Lung (tissue), 12 donors: ENCODE measurements around the gene TMEM86B. TPM values are rescaled to one million over a fixed set of nuclear protein-coding genes. Genes with fewer than 3 reads are reported as not detected.

Source experiments
- ATAC-seq: fragments of 200-7000 bp; cut with Tn5 transposase; one replicate; pipeline ENCODE4 v1.9.1; 2020; ENCODE audit warnings: moderate number of reproducible peaks; ENCODE audit not compliant: insufficient read depth, low FRiP score
- DNase-seq, 3 donors: peaks; one replicate each; pipeline ENCODE4 v3.0.0-alpha.2; 2013 to 2017
- H3K27ac ChIP-seq, 2 donors: one replicate each; pipeline ENCODE4 v1.5.1; 2013; ENCODE audit warnings: mild to moderate bottlenecking in 2 of 2, moderate library complexity in 2 of 2, control low read depth in 1 of 2, inconsistent platforms in 1 of 2, low read depth in 1 of 2, low read length in 1 of 2
- H3K27me3 ChIP-seq, 3 donors: one replicate each; pipeline ENCODE4 v1.5.1; 2013; ENCODE audit warnings: low read length in 2 of 3; ENCODE audit not compliant: control insufficient read depth in 3 of 3, insufficient read depth in 3 of 3
- H3K36me3 ChIP-seq, 4 donors: one replicate each; pipeline ENCODE4 v1.5.1; 2013; ENCODE audit warnings: low read length in 4 of 4, mild to moderate bottlenecking in 1 of 4, moderate library complexity in 1 of 4; ENCODE audit not compliant: control insufficient read depth in 4 of 4, insufficient read depth in 4 of 4
- H3K4me1 ChIP-seq, 5 donors: one replicate each; pipeline ENCODE4 v1.5.1; 2013; ENCODE audit warnings: low read length in 5 of 5, mild to moderate bottlenecking in 2 of 5, moderate library complexity in 1 of 5; ENCODE audit not compliant: control insufficient read depth in 5 of 5, insufficient read depth in 5 of 5
- H3K4me3 ChIP-seq: one replicate; pipeline ENCODE4 v1.5.1; 2013; ENCODE audit warnings: mild to moderate bottlenecking, control low read depth, moderate library complexity
- H3K9ac ChIP-seq, 2 donors: one replicate each; pipeline ENCODE4 v1.5.1; 2013; ENCODE audit warnings: low read length in 2 of 2, control low read depth in 1 of 2; ENCODE audit not compliant: insufficient read depth in 1 of 2
- H3K9me3 ChIP-seq, 4 donors: one replicate each; pipeline ENCODE4 v1.5.1; 2013; ENCODE audit warnings: low read length in 3 of 4, mild to moderate bottlenecking in 1 of 4, moderate library complexity in 1 of 4; ENCODE audit not compliant: control insufficient read depth in 4 of 4, insufficient read depth in 3 of 4
- CTCF ChIP-seq: IDR thresholded peaks from 2 replicates; pipeline ENCODE4 v1.5.1; 2012; ENCODE audit warnings: mild to moderate bottlenecking; ENCODE audit errors: control extremely low read depth, extremely low read depth
- WGBS, 2 donors: extraction: QIAGEN DNeasy Blood & Tissue Kit; methylation state at CpG; one replicate each; pipeline ENCODE4 v1.1.7; 2013; 5-methylcytosine and 5-hydroxymethylcytosine counted together
- polyA plus RNA-seq, 2 donors: library from polyadenylated mRNA; stranded (reverse); fragments of 200-250 nt; gene quantifications; one replicate each; pipeline ENCODE4 v1.2.1, GENCODE V29; 2013
- total RNA-seq, 2 donors: library from RNA; depleted of rRNA in 1 of 2; stranded (reverse); fragments of >200 nt in 1 of 2; gene quantifications; one replicate each; pipeline ENCODE4 v1.2.1, GENCODE V29; 2014 to 2021
- donor health status: control.
- donor health status: control.
- donor health status: Bipolar disorder and iron deficiency.
- donor health status: healthy.
- donor health status: DM: yes; HTN: yes; CAD: no.

TMEM86B gene
- total and polyA plus RNA-seq, 4 donors = 1.8 to 5.3 (median 4.3) TPM

- DNase-seq (no peak), ATAC-seq (no peak)
- TF ChIP-seq CTCF = no peak
- H3K36me3 ChIP-seq = peaks cover 3 to 28% (median 13%) of the 10 kb centered on the region in 4 donors
- H3K27me3 ChIP-seq = no peaks in the 10 kb centered on the region
- no peaks in the 10 kb centered on the region for H3K4me1 ChIP-seq
- no peak overlapping the region for H3K9ac ChIP-seq
- H3K4me3 ChIP-seq = no peak overlapping the region
- WGBS, 2 donors = 88 to 89% methylated on average over 25 of the region's 25 CpGs
- H3K9me3 ChIP-seq = no peaks in the 10 kb centered on the region
- H3K27ac ChIP-seq = no peak overlapping the region
Observed at GRCh38 chr19:55270172-55270942, 41.8 kb upstream of the TMEM86B start.

- Histone ChIP-seq H3K9ac (no peak overlapping the region), H3K27me3 (no peaks in the 10 kb centered on the region), H3K36me3 (peaks cover 3 to 25% (median 12%) of the 10 kb centered on the region in 4 donors), H3K4me1 (no peaks in the 10 kb centered on the region), H3K27ac (no peak overlapping the region), H3K4me3 (no peak overlapping the region), H3K9me3 (no peaks in the 10 kb centered on the region)
- no peak for TF ChIP-seq CTCF
- ATAC-seq = no peak
- no peak for DNase-seq
- WGBS, 2 donors = 93 to 97% methylated on average over 8 of the region's 8 CpGs
Observed at GRCh38 chr19:55269299-55269698, 40.7 kb upstream of the TMEM86B start.

- no peaks in the 10 kb centered on the region for H3K4me1 ChIP-seq
- no peak overlapping the region for H3K4me3 ChIP-seq
- WGBS, 2 donors = 99% methylated on average over 4 of the region's 4 CpGs
- DNase-seq (no peak), ATAC-seq (no peak)
- H3K27ac ChIP-seq = no peak overlapping the region
- H3K9me3 ChIP-seq = no peaks in the 10 kb centered on the region
- no peak for TF ChIP-seq CTCF
- no peak overlapping the region for H3K9ac ChIP-seq
- H3K27me3 ChIP-seq = no peaks in the 10 kb centered on the region
- peaks cover 0 to 15% (median 9%) of the 10 kb centered on the region in 4 donors for H3K36me3 ChIP-seq
Observed at GRCh38 chr19:55266840-55267239, 38.3 kb upstream of the TMEM86B start.
